ENCODE measurements around the gene NUBP1.

The NUBP1 gene

DNA sequence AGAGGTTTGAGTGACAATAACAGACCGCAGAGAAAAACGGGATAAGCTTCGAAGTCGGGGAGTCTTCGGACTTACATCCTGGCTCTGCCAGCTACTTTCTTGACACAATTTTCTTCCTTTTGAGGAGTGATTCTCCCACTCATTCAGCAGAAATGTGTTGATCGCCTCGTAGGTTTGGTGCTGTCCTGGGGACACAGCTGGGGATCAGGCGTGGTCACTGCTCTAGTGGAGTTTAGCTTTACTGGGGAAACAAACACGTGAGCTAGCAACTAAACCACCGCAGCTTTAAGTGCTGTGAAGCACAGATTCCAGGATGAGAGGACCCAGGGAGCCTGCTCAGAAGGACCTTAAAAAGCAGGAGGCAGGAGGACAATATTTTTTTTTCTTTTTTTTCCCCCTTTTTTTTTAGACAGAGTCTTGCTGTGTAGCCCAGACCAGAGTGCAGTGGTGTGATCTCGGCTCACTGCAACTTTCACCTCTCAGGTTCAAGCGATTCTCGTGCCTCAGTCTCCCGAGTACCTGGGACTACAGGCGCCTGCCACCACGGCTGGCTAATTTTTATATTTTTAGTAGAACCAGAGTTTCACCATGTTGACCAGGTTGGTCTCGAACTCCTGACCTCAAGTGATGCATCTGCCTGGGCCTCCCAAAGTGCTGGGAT is 858 bp downstream of the NUBP1 start:
- Histone ChIP-seq H3K4me2 (ENCODE audit: low read length) (peak overlapping the region; percentile 74), H3F3A (ENCODE audit: insufficient read depth, low read length) (no peaks in the 10 kb centered on the region), H3K4me3 (ENCODE audit: low read depth, low read length, poor library complexity, severe bottlenecking) (peak overlapping the region; percentile 61), H3K36me3 (ENCODE audit: insufficient read depth, low read length) (peaks cover 20% of the 10 kb centered on the region), H4K20me1 (ENCODE audit: insufficient read depth, low read length) (no peaks in the 10 kb centered on the region), H3K9ac (ENCODE audit: low read length) (peak overlapping the region; percentile 68), H2AFZ (ENCODE audit: low read length) (no peak overlapping the region), H3K27ac (ENCODE audit: low read depth, low read length, poor library complexity, severe bottlenecking) (no peak overlapping the region), H3K9me3 (ENCODE audit: low read length) (no peaks in the 10 kb centered on the region), H3K9me2 (ENCODE audit: low read depth, low read length) (no peaks in the 10 kb centered on the region), H3K4me1 (ENCODE audit: insufficient read depth, low read length, severe bottlenecking) (peaks cover 27% of the 10 kb centered on the region), H3K27me3 (ENCODE audit: insufficient read depth, low read length) (no peaks in the 10 kb centered on the region), H3K79me2 (ENCODE audit: insufficient read depth, low read length) (no peaks in the 10 kb centered on the region)
- TF ChIP-seq, protein P1, sequence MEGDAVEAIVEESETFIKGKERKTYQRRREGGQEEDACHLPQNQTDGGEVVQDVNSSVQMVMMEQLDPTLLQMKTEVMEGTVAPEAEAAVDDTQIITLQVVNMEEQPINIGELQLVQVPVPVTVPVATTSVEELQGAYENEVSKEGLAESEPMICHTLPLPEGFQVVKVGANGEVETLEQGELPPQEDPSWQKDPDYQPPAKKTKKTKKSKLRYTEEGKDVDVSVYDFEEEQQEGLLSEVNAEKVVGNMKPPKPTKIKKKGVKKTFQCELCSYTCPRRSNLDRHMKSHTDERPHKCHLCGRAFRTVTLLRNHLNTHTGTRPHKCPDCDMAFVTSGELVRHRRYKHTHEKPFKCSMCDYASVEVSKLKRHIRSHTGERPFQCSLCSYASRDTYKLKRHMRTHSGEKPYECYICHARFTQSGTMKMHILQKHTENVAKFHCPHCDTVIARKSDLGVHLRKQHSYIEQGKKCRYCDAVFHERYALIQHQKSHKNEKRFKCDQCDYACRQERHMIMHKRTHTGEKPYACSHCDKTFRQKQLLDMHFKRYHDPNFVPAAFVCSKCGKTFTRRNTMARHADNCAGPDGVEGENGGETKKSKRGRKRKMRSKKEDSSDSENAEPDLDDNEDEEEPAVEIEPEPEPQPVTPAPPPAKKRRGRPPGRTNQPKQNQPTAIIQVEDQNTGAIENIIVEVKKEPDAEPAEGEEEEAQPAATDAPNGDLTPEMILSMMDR (IDR thresholded peaks at IDR 0.05; ENCODE audit: low read length): no peak
- TF ChIP-seq EZH2 (IDR thresholded peaks at IDR 0.05; ENCODE audit: borderline replicate concordance, low read length): no peak

DNA sequence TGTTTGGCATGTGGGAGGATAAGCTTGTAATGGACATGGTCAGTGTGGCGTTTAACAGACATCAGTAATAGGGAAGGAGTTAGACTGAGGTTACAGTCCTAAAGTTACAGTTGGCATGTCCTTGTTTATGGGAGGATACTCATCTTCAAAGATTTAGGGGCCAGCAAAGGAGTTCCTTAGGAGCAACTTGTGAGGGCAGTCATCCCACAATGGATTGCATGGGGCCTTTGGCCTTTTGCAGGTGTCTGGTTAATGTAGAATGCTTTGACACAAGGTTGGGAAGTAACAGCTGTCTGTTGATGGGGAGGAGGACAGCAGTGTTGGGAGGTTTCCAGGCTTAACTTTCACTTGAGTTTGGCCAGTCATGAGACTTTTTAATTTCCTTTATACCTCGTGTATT is 2.2 kb downstream of the NUBP1 start:
- no peaks in the 10 kb centered on the region for H4K20me1 ChIP-seq (ENCODE audit: insufficient read depth, low read length)
- no peak overlapping the region for H3K27ac ChIP-seq (ENCODE audit: low read depth, low read length, poor library complexity, severe bottlenecking)
- H3F3A ChIP-seq (ENCODE audit: insufficient read depth, low read length): no peaks in the 10 kb centered on the region
- H3K9me3 ChIP-seq (ENCODE audit: low read length): no peaks in the 10 kb centered on the region
- no peak overlapping the region for H3K4me3 ChIP-seq (ENCODE audit: low read depth, low read length, poor library complexity, severe bottlenecking)
- peaks cover 22% of the 10 kb centered on the region for H3K36me3 ChIP-seq (ENCODE audit: insufficient read depth, low read length)
- no peaks in the 10 kb centered on the region for H3K9me2 ChIP-seq (ENCODE audit: low read depth, low read length)
- no peak overlapping the region for H3K9ac ChIP-seq (ENCODE audit: low read length)
- H3K79me2 ChIP-seq (ENCODE audit: insufficient read depth, low read length): no peaks in the 10 kb centered on the region
- no peak for TF ChIP-seq EZH2 (IDR thresholded peaks at IDR 0.05; ENCODE audit: borderline replicate concordance, low read length)
- TF ChIP-seq, protein P1 (IDR thresholded peaks at IDR 0.05; ENCODE audit: low read length): no peak
- H2AFZ ChIP-seq (ENCODE audit: low read length): no peak overlapping the region
- H3K4me1 ChIP-seq (ENCODE audit: insufficient read depth, low read length, severe bottlenecking): peaks cover 27% of the 10 kb centered on the region
- no peak overlapping the region for H3K4me2 ChIP-seq (ENCODE audit: low read length)
- H3K27me3 ChIP-seq (ENCODE audit: insufficient read depth, low read length): no peaks in the 10 kb centered on the region

DNA sequence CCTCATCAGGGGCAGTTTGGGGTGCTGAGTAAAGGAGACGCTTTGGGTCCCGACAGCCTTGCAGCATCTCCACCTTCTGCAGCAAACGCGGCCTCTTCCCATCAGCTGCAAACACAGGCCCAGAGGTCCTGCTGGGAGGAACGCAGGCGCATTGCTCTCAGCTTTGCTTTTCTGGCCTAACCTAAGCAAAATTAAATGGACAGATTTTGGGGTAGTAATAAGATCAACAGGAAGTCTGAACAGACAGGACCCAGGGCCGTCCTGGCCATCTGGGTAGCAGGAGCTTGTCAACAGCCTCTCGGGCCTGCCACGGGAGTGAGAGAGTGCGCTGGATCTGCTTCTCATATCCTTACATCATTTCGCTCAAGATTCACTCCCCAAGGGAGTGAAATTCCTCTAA is 7.2 kb downstream of the NUBP1 start:
- H3K9ac ChIP-seq (ENCODE audit: low read length): no peak overlapping the region
- H3K4me2 ChIP-seq (ENCODE audit: low read length): no peak overlapping the region
- no peaks in the 10 kb centered on the region for H3K9me3 ChIP-seq (ENCODE audit: low read length)
- H3K4me3 ChIP-seq (ENCODE audit: low read depth, low read length, poor library complexity, severe bottlenecking): no peak overlapping the region
- no peak overlapping the region for H3K27ac ChIP-seq (ENCODE audit: low read depth, low read length, poor library complexity, severe bottlenecking)
- peaks cover 14% of the 10 kb centered on the region for H3K4me1 ChIP-seq (ENCODE audit: insufficient read depth, low read length, severe bottlenecking)
- no peak overlapping the region for H2AFZ ChIP-seq (ENCODE audit: low read length)
- no peaks in the 10 kb centered on the region for H3F3A ChIP-seq (ENCODE audit: insufficient read depth, low read length)
- H3K36me3 ChIP-seq (ENCODE audit: insufficient read depth, low read length): peaks cover 22% of the 10 kb centered on the region
- no peaks in the 10 kb centered on the region for H3K27me3 ChIP-seq (ENCODE audit: insufficient read depth, low read length)
- no peaks in the 10 kb centered on the region for H3K9me2 ChIP-seq (ENCODE audit: low read depth, low read length)
- no peaks in the 10 kb centered on the region for H4K20me1 ChIP-seq (ENCODE audit: insufficient read depth, low read length)
- H3K79me2 ChIP-seq (ENCODE audit: insufficient read depth, low read length): no peaks in the 10 kb centered on the region
- TF ChIP-seq, protein P1 (IDR thresholded peaks at IDR 0.05; ENCODE audit: low read length): no peak
- no peak for TF ChIP-seq EZH2 (IDR thresholded peaks at IDR 0.05; ENCODE audit: borderline replicate concordance, low read length)

Measured in OCI-LY1 (cell line).